Adrenal gland (tissue), 12 donors: ENCODE data around the gene XCL1. TPM values are rescaled to one million over a fixed set of nuclear protein-coding genes. Genes with fewer than 3 reads are reported as not detected.

ENCODE experiments used
- DNase-seq, 7 donors: peaks; one replicate each; pipeline ENCODE4 v3.0.0-alpha.2; 2019 to 2020
- H3K27ac ChIP-seq, 5 donors: fragments of 200-600 bp; sonication (generic) in 4 of 5; 1 replicate in 3 of 5; 2 replicates in 2 of 5; pipeline versions ENCODE4 v1.5.1 to v1.8.0; 2016 to 2020; ENCODE audit warnings: mild to moderate bottlenecking in 1 of 5
- H3K27me3 ChIP-seq: fragments of 200-600 bp; 2 replicates; pipeline ENCODE4 v1.8.0; 2021
- H3K36me3 ChIP-seq, 2 donors: fragments of 200-600 bp; replicated peaks in 1 of 2; 1 replicate in 1 of 2; 2 replicates in 1 of 2; pipeline versions ENCODE4 v1.5.1 to v1.8.0; 2018 to 2022
- H3K4me1 ChIP-seq, 2 donors: fragments of 200-600 bp; replicated peaks in 1 of 2; 1 replicate in 1 of 2; 2 replicates in 1 of 2; pipeline versions ENCODE4 v1.5.1 to v1.8.0; 2018 to 2021
- H3K4me3 ChIP-seq, 4 donors: fragments of 200-600 bp; sonication (generic) in 3 of 4; one replicate each; pipeline ENCODE4 v1.5.1; 2016 to 2018
- H3K9me3 ChIP-seq, 3 donors: fragments of 200-600 bp; sonication (generic) in 1 of 3; replicated peaks in 1 of 3; 1 replicate in 2 of 3; 2 replicates in 1 of 3; pipeline versions ENCODE4 v1.5.1 to v1.8.0; 2016 to 2021
- POLR2A ChIP-seq, 2 donors: fragments of 450-650 bp; IDR thresholded peaks; one replicate each; pipeline ENCODE4 v1.6.1; 2017; ENCODE audit warnings: antibody characterized with exemption in 2 of 2, mild to moderate bottlenecking in 2 of 2, moderate library complexity in 1 of 2
- WGBS, 4 donors: extraction: QIAGEN DNeasy Blood & Tissue Kit in 2 of 4; methylation state at CpG; one replicate each; pipeline versions ENCODE4 v1.1.5 to v1.1.7; 2013 to 2017; 5-methylcytosine and 5-hydroxymethylcytosine counted together
- intact Hi-C, 2 donors: fragments of 100-400 bp; cut with DNase I; formaldehyde crosslinking; loops; one replicate each; pipeline versions ENCODE4 v1.14.1 to v1.15.0; 2022 to 2023
- polyA plus RNA-seq, 3 donors: library from polyadenylated mRNA; stranded (reverse); fragments of 200-250 nt in 2 of 3; fragments of 350-450 nt in 1 of 3; fragmentation: Illumina TruSeq in 1 of 3; extraction: RNeasy Lipid Tissue Mini Kit (QIAGEN cat#74804) in 1 of 3; gene quantifications; one replicate each; pipeline ENCODE4 v1.2.3, GENCODE V29; 2013 to 2014
- total RNA-seq, 9 donors: library from RNA; depleted of rRNA in 4 of 9; stranded (reverse); fragments of >200 nt in 4 of 9; fragments of 120-200 nt in 1 of 9; fragmentation: NEBNext Ultra II Directional in 1 of 9; extraction: Animal tissue kit (Norgen Biotek cat#: 25700) in 1 of 9; gene quantifications; one replicate each; pipeline versions ENCODE4 v1.1.0 to v1.2.4, GENCODE V29; 2013 to 2023
- TF ChIP-seq, protein P1 (sequence below), 6 experiments: fragments of 450-650 bp in 4 of 6; fragments of 200-600 bp in 2 of 6; sonication (generic) in 1 of 6; IDR thresholded peaks; 1 replicate in 5 of 6; 2 replicates in 1 of 6; pipeline versions ENCODE4 v1.5.1 to v1.8.0; 2016 to 2021; ENCODE audit warnings: antibody characterized with exemption in 6 of 6, mild to moderate bottlenecking in 2 of 6, moderate library complexity in 1 of 6
- donor health status: healthy with polysubstance abuse.
- donor health status: Bipolar disorder and iron deficiency.
- donor health status: DM: yes; HTN: yes; CAD: no.
- donor health status: DM: no; HTN: no; CAD: no.
- donor health status: DM: no; HTN: no; CAD: no.
- donor health status: DM: yes; HTN: yes; CAD: no.

The XCL1 gene
- total and polyA plus RNA-seq, 12 donors = 0.11 to 0.43 (median 0.24) TPM; not detected in 7

DNA sequence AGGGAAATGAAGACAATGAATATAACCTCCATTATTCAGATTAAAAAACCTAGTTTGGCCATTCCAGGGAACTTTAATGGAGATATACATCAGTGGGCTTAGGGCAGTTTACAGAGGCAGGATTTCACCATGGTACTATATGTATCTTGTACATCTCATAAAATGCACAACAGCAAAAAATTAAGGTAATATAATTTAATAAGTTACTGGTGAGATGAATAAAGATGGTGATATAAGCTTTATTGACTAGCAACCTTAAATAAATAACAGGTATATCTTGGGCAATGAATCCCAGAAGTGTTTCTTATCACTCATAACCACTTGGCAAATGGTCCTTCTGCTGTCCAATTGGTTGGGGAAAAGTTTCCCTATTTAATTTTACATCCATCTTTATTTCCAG lies 29.0 kb downstream of the XCL1 start:
- H3K4me1 ChIP-seq = peaks cover 0 to 7% of the 10 kb centered on the region in 2 donors
- intact Hi-C loops = loop anchor here in 1 of 2 donors (10.0 kb wide), 1 partner anchor 739 kb away; no protein-coding TSS in a partner anchor
- no peak for DNase-seq
- H3K36me3 ChIP-seq = no peaks in the 10 kb centered on the region
- H3K4me3 ChIP-seq = no peak overlapping the region
- no peak for TF ChIP-seq POLR2A (IDR thresholded peaks at IDR 0.05)
- TF ChIP-seq, protein P1, sequence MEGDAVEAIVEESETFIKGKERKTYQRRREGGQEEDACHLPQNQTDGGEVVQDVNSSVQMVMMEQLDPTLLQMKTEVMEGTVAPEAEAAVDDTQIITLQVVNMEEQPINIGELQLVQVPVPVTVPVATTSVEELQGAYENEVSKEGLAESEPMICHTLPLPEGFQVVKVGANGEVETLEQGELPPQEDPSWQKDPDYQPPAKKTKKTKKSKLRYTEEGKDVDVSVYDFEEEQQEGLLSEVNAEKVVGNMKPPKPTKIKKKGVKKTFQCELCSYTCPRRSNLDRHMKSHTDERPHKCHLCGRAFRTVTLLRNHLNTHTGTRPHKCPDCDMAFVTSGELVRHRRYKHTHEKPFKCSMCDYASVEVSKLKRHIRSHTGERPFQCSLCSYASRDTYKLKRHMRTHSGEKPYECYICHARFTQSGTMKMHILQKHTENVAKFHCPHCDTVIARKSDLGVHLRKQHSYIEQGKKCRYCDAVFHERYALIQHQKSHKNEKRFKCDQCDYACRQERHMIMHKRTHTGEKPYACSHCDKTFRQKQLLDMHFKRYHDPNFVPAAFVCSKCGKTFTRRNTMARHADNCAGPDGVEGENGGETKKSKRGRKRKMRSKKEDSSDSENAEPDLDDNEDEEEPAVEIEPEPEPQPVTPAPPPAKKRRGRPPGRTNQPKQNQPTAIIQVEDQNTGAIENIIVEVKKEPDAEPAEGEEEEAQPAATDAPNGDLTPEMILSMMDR (IDR thresholded peaks at IDR 0.05) = no peak
- no peak overlapping the region for H3K27ac ChIP-seq
- no peaks in the 10 kb centered on the region for H3K27me3 ChIP-seq
- H3K9me3 ChIP-seq = no peaks in the 10 kb centered on the region

DNA sequence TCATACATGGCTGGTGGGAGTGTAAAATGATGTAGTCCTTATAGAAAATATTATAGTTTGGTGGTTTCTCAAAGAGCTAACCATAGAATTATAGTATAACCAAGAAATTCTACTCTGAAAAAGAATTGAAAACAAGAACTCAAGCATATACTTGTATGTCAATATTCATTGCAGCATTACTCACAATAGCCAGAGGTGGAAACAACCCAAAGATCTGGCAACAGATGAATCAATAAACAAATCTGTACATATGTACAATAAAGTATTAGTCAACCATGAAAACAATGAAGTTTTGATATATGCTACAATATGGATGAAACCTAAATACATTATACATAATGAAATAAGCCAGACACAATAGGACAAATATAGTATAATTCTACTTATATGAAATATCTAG lies 29.7 kb downstream of the XCL1 start:
- no peak for DNase-seq
- no peak overlapping the region for H3K4me3 ChIP-seq
- peaks cover 0 to 7% of the 10 kb centered on the region in 2 donors for H3K4me1 ChIP-seq
- TF ChIP-seq, protein P1 (IDR thresholded peaks at IDR 0.05) = no peak
- TF ChIP-seq POLR2A (IDR thresholded peaks at IDR 0.05) = no peak
- H3K27me3 ChIP-seq = no peaks in the 10 kb centered on the region
- intact Hi-C loops = loop anchor here in 1 of 2 donors (10.0 kb wide), 1 partner anchor 739 kb away; no protein-coding TSS in a partner anchor
- H3K27ac ChIP-seq = no peak overlapping the region
- H3K36me3 ChIP-seq = no peaks in the 10 kb centered on the region
- H3K9me3 ChIP-seq = no peaks in the 10 kb centered on the region

DNA sequence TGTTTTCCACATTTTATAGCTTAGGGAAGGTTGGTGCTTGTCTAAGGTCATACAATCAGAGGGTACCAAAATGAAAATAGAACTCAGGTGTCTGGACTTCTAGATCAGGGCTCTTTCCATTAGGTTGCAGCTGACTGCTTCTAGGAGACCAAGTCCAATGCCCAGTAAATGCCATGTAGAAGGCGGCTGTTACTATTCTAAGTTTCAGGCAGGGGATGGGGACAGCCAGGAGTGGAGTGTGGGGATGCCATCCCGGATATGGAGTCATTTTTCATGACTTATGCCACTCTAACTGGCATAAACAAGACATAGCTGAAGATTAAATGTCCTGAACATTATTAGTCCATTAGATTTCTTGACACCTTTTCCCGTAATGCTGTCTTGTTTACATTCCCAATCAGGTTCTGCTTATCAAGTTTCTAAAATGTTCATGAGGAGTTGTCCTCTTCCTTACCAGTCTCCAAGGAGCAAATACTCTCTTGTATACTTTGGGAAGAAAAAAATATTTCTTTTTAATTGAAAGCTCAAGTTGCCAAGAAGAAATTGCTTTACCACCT lies 31.5 kb downstream of the XCL1 start:
- Histone ChIP-seq H3K36me3 (no peaks in the 10 kb centered on the region), H3K4me1 (peaks cover 0 to 7% of the 10 kb centered on the region in 2 donors), H3K9me3 (no peaks in the 10 kb centered on the region), H3K4me3 (no peak overlapping the region), H3K27ac (no peak overlapping the region), H3K27me3 (no peaks in the 10 kb centered on the region)
- 87 to 92% (median 89%) methylated on average over 3 of the region's 3 CpGs for WGBS, 4 donors
- intact Hi-C loops = loop anchor here in 1 of 2 donors (10.0 kb wide), 1 partner anchor 737 kb away; no protein-coding TSS in a partner anchor
- TF ChIP-seq POLR2A (IDR thresholded peaks at IDR 0.05) = no peak
- TF ChIP-seq, protein P1 (IDR thresholded peaks at IDR 0.05) = no peak
- DNase-seq = no peak

DNA sequence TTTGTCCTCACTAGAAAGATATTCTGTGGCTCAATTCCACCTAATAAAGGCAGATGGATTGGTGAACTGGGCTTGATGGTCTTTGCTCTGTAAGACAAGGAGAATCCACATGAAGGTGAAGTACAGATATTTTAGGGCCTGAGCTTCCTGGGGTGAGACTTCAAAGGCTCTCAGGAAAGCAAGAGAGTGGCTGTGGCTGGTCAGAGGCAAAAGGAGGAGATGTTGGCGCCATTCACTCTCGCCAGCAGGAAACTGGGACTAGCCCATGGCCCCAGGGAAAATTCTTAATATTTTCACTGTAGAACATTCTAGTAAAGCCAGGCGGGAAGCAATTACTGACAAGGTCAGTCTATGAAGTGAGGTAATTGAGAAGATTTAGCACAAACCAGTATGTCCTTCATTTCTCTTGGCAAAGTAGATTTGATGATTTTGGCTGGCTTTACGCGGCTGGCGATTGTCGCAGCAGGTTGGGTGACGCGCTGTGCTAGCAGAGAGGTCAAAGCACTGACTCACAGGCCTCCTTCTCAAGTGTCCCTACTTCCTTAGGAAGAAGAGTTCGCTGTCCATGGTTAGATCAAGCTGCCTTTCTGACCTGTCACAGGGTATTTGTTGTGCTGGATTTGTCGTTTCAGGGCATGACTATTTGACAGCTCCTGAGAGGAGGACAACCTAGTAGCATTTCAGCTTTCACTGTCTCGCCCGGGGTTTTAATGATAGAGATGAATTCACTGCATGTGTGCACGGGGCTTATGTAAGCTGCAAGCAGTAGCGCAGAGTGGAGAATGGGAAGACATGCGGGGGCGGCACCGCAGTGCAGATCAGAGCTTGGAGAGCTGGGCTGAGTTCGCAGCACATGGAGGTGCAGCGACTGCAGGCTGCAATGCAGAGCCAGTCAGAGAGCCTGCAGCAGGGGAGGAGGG lies 32.7 kb downstream of the XCL1 start:
- intact Hi-C loops = loop anchor here in 1 of 2 donors (10.0 kb wide), 1 partner anchor 736 kb away; no protein-coding TSS in a partner anchor
- Histone ChIP-seq H3K27me3 (no peaks in the 10 kb centered on the region), H3K4me1 (peaks cover 0 to 13% of the 10 kb centered on the region in 2 donors), H3K27ac (peak overlapping the region in 1 of 5 donors; percentile 67), H3K9me3 (no peaks in the 10 kb centered on the region), H3K4me3 (no peak overlapping the region), H3K36me3 (no peaks in the 10 kb centered on the region)
- TF ChIP-seq, protein P1 (IDR thresholded peaks at IDR 0.05) = no peak
- TF ChIP-seq POLR2A (IDR thresholded peaks at IDR 0.05) = no peak
- WGBS, 4 donors = 59 to 83% (median 64%) methylated on average over 13 to 20 of the region's 20 CpGs
- peak in 6 of 7 donors; percentile 36 to 78 (median 58) for DNase-seq
